Naive B cell (primary cell): Measurements from ENCODE around the gene MYADML2. TPM values are rescaled to one million over a fixed set of nuclear protein-coding genes. Genes with fewer than 3 reads are reported as not detected.
A peak's percentile ranks its signal among the peaks of the same experiment; 100 is the strongest.

Experiments
- ATAC-seq, 2 donors: fragments of 150-1000 bp; cut with Tn5 transposase; 2 replicates each; pipeline ENCODE4 v1.10.0; 2021; ENCODE audit warnings: low read depth in 2 of 2, mild to moderate bottlenecking in 2 of 2, moderate library complexity in 2 of 2
- DNase-seq: peaks from one replicate; pipeline ENCODE4 v3.0.0; 2022
- H3K27ac Mint-ChIP-seq, 6 donors: one replicate each; pipeline ENCODE4 v1.8.0; 2020 to 2022; ENCODE audit warnings: mild to moderate bottlenecking in 6 of 6, mixed read lengths in 6 of 6, moderate library complexity in 5 of 6, inconsistent platforms in 2 of 6
- H3K27me3 Mint-ChIP-seq, 3 donors: one replicate each; pipeline ENCODE4 v1.8.0; 2021 to 2022; ENCODE audit warnings: mixed read lengths in 3 of 3, mild to moderate bottlenecking in 1 of 3
- H3K36me3 Mint-ChIP-seq, 2 donors: one replicate each; pipeline ENCODE4 v1.8.0; 2020 to 2022; ENCODE audit warnings: mixed read lengths in 2 of 2, inconsistent platforms in 1 of 2, mild to moderate bottlenecking in 1 of 2
- H3K4me1 Mint-ChIP-seq, 3 donors: one replicate each; pipeline ENCODE4 v1.8.0; 2020 to 2022; ENCODE audit warnings: mixed read lengths in 3 of 3, inconsistent platforms in 1 of 3, mild to moderate bottlenecking in 1 of 3, moderate library complexity in 1 of 3
- H3K4me3 Mint-ChIP-seq, 8 donors: one replicate each; pipeline ENCODE4 v1.8.0; 2020 to 2022; ENCODE audit warnings: mild to moderate bottlenecking in 8 of 8, mixed read lengths in 8 of 8, moderate library complexity in 8 of 8, inconsistent platforms in 2 of 8
- H3K9me3 Mint-ChIP-seq, 7 donors: one replicate each; pipeline ENCODE4 v1.8.0; 2020 to 2022; ENCODE audit warnings: mixed read lengths in 7 of 7, mild to moderate bottlenecking in 5 of 7, inconsistent platforms in 2 of 7, moderate library complexity in 1 of 7
- polyA plus RNA-seq, 6 donors: library from polyadenylated mRNA; unstranded; fragments of 300-500 nt; fragmentation: Illumina TruSeq; gene quantifications; one replicate each; pipeline ENCODE4 v1.2.3, GENCODE V29; 2021; ENCODE audit warnings: low read depth in 6 of 6

Gene MYADML2
- polyA plus RNA-seq, result not detected

- H3K9me3 Mint-ChIP-seq, result peaks cover 0 to 2% (median 0%) of the 10 kb centered on the region in 7 donors
- H3K27me3 Mint-ChIP-seq, result peaks cover 0 to 11% (median 7%) of the 10 kb centered on the region in 3 donors
- ATAC-seq, result no peak
Measured at GRCh38 chr17:81947189-81947588, at the start of gene MYADML2. Gene MYADML2 (minus strand): TSS chr17:81947233. CDS start chr17:81941741, 5,492 bp downstream.

GRCh38 chr17:81996232-81996756 lies 49.3 kb upstream of the MYADML2 start:
- Mint-ChIP-seq H3K36me3 (no peaks in the 10 kb centered on the region), H3K9me3 (no peaks in the 10 kb centered on the region), H3K27ac (no peak overlapping the region), H3K4me1 (peaks cover 0 to 11% (median 0%) of the 10 kb centered on the region in 3 donors), H3K4me3 (no peak overlapping the region), H3K27me3 (no peaks in the 10 kb centered on the region)
- DNase-seq (no peak), ATAC-seq (no peak)

More at GRCh38 chr17:81947189-81947588, at the start of gene MYADML2:
- H3K4me1 Mint-ChIP-seq, result no peaks in the 10 kb centered on the region
- no peaks in the 10 kb centered on the region for H3K36me3 Mint-ChIP-seq
- H3K4me3 Mint-ChIP-seq, result no peak within 1 kb of the TSS
- DNase-seq, result no peak
- no peak within 1 kb of the TSS for H3K27ac Mint-ChIP-seq

GRCh38 chr17:81995463-81996231 lies 48.6 kb upstream of the MYADML2 start:
- H3K4me3 Mint-ChIP-seq, result no peak overlapping the region
- ATAC-seq (no peak), DNase-seq (no peak)
- no peaks in the 10 kb centered on the region for H3K9me3 Mint-ChIP-seq
- peaks cover 0 to 18% (median 3%) of the 10 kb centered on the region in 3 donors for H3K4me1 Mint-ChIP-seq
- H3K36me3 Mint-ChIP-seq, result no peaks in the 10 kb centered on the region
- no peak overlapping the region for H3K27ac Mint-ChIP-seq
- H3K27me3 Mint-ChIP-seq, result no peaks in the 10 kb centered on the region

- no peak overlapping the region for H3K27ac Mint-ChIP-seq
- peaks cover 0 to 18% (median 5%) of the 10 kb centered on the region in 3 donors for H3K4me1 Mint-ChIP-seq
- no peaks in the 10 kb centered on the region for H3K36me3 Mint-ChIP-seq
- H3K27me3 Mint-ChIP-seq, result no peaks in the 10 kb centered on the region
- H3K4me3 Mint-ChIP-seq, result no peak overlapping the region
- ATAC-seq (no peak), DNase-seq (no peak)
- no peaks in the 10 kb centered on the region for H3K9me3 Mint-ChIP-seq
Measured at GRCh38 chr17:81994593-81995462, 47.8 kb upstream of the MYADML2 start.

- Mint-ChIP-seq H3K36me3 (no peaks in the 10 kb centered on the region), H3K27me3 (no peaks in the 10 kb centered on the region), H3K4me1 (peaks cover 2 to 17% (median 5%) of the 10 kb centered on the region in 3 donors), H3K27ac (no peak overlapping the region), H3K4me3 (no peak overlapping the region), H3K9me3 (no peaks in the 10 kb centered on the region)
- DNase-seq (no peak), ATAC-seq (no peak)
Measured at GRCh38 chr17:81993729-81994592, 46.9 kb upstream of the MYADML2 start.

- H3K27me3 Mint-ChIP-seq, result no peaks in the 10 kb centered on the region
- DNase-seq (no peak), ATAC-seq (no peak)
- H3K4me3 Mint-ChIP-seq, result no peak overlapping the region
- H3K4me1 Mint-ChIP-seq, result peaks cover 2 to 17% (median 5%) of the 10 kb centered on the region in 3 donors
- H3K36me3 Mint-ChIP-seq, result no peaks in the 10 kb centered on the region
- no peak overlapping the region for H3K27ac Mint-ChIP-seq
- no peaks in the 10 kb centered on the region for H3K9me3 Mint-ChIP-seq
Measured at GRCh38 chr17:81992306-81993102, 45.5 kb upstream of the MYADML2 start.

GRCh38 chr17:81991684-81992305 lies 44.8 kb upstream of the MYADML2 start:
- Mint-ChIP-seq H3K4me3 (no peak overlapping the region), H3K27ac (no peak overlapping the region), H3K9me3 (no peaks in the 10 kb centered on the region), H3K36me3 (no peaks in the 10 kb centered on the region), H3K4me1 (peaks cover 2 to 17% (median 5%) of the 10 kb centered on the region in 3 donors), H3K27me3 (no peaks in the 10 kb centered on the region)
- no peak for DNase-seq
- no peak for ATAC-seq

- no peaks in the 10 kb centered on the region for H3K27me3 Mint-ChIP-seq
- H3K4me3 Mint-ChIP-seq, result no peak overlapping the region
- no peaks in the 10 kb centered on the region for H3K36me3 Mint-ChIP-seq
- ATAC-seq, result no peak
- no peak for DNase-seq
- peak overlapping the region in 1 of 6 donors; percentile 89 for H3K27ac Mint-ChIP-seq
- peaks cover 2 to 22% (median 5%) of the 10 kb centered on the region in 3 donors for H3K4me1 Mint-ChIP-seq
- no peaks in the 10 kb centered on the region for H3K9me3 Mint-ChIP-seq
Measured at GRCh38 chr17:81990836-81991683, 44.0 kb upstream of the MYADML2 start.

GRCh38 chr17:81987161-81987770 lies 40.2 kb upstream of the MYADML2 start:
- Mint-ChIP-seq H3K4me1 (peaks cover 14 to 38% (median 18%) of the 10 kb centered on the region in 3 donors), H3K4me3 (no peak overlapping the region), H3K27ac (peak overlapping the region in 1 of 6 donors; percentile 30), H3K9me3 (no peaks in the 10 kb centered on the region), H3K27me3 (no peaks in the 10 kb centered on the region), H3K36me3 (peaks cover 0 to 8% of the 10 kb centered on the region in 2 donors)
- DNase-seq (no peak), ATAC-seq (no peak)

GRCh38 chr17:81986606-81987005 lies 39.6 kb upstream of the MYADML2 start:
- Mint-ChIP-seq H3K4me1 (peaks cover 15 to 38% (median 23%) of the 10 kb centered on the region in 3 donors), H3K27ac (no peak overlapping the region), H3K27me3 (no peaks in the 10 kb centered on the region), H3K9me3 (no peaks in the 10 kb centered on the region), H3K4me3 (no peak overlapping the region), H3K36me3 (peaks cover 0 to 8% of the 10 kb centered on the region in 2 donors)
- DNase-seq, result no peak
- ATAC-seq, result no peak
